LNCAP (cell line): ENCODE measurements around the gene RBMS1.
A peak's percentile ranks its signal among the peaks of the same experiment; 100 is the strongest.

Source experiments
- CTCF ChIP-seq: fragments of 450-650 bp; IDR thresholded peaks from 2 replicates; pipeline ENCODE4 v1.5.1; 2017; ENCODE audit warnings: mild to moderate bottlenecking

Gene RBMS1

DNA sequence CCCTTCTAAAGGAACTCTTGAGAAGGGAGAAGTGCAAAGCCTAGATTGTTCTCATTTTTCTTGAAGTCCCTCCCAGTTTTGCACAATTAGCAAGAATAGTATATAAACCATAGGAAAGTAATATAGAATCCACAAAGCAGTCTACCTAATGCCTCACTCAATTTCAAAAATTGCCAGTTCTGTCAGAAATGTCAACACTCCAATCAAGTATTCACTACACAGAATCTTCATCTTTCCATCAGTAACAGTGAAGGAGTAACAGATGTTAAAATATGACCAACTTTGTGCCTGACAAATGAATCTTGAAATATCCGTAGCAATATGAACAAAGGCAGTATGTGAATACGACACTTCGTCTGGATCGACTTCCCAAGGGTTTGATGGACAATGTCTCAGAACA lies 56.3 kb downstream of the RBMS1 start:
- no peak for TF ChIP-seq CTCF

GRCh38 chr2:160434254-160434948 lies 59.2 kb downstream of the RBMS1 start:
- TF ChIP-seq CTCF = no peak

- TF ChIP-seq CTCF = no peak
Measured at GRCh38 chr2:160433466-160434140, 60.0 kb downstream of the RBMS1 start.

GRCh38 chr2:160432633-160433032 lies 61.0 kb downstream of the RBMS1 start:
- TF ChIP-seq CTCF = no peak

DNA sequence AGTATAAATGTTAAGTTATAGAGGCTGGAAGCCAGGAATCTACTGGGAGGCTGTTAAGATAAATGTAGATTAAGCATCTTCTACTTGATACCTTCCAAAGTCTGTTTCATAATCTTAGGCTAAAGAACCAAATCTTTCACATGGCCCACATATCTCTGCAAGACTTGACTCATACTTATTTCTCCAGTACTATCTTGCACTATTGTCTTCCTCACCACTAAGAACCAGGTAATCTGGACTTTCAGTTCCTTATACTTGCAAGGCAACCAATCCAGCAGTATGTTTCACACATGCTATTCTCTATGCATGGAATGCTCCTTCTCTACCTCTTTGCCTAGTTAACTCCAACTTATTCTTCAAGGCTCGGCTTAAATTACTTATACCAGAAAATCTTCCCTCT lies 62.2 kb downstream of the RBMS1 start:
- TF ChIP-seq CTCF = no peak

DNA sequence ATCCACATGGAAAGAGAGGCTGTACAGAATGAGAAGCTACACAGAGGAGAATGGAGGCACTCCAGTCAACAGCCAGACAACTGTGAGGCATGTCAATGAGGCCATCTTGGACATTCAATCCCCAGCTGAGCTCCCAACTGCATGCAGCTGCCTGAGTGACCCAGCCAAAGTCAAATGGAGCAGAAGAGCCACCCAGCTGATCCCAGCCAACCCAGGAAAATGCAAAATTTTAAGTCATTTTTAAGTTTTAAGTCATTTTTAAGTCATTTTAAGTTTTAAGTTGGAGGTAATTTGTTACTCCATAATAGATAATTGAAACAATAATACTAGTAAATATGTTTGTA lies 63.6 kb downstream of the RBMS1 start:
- no peak for TF ChIP-seq CTCF

DNA sequence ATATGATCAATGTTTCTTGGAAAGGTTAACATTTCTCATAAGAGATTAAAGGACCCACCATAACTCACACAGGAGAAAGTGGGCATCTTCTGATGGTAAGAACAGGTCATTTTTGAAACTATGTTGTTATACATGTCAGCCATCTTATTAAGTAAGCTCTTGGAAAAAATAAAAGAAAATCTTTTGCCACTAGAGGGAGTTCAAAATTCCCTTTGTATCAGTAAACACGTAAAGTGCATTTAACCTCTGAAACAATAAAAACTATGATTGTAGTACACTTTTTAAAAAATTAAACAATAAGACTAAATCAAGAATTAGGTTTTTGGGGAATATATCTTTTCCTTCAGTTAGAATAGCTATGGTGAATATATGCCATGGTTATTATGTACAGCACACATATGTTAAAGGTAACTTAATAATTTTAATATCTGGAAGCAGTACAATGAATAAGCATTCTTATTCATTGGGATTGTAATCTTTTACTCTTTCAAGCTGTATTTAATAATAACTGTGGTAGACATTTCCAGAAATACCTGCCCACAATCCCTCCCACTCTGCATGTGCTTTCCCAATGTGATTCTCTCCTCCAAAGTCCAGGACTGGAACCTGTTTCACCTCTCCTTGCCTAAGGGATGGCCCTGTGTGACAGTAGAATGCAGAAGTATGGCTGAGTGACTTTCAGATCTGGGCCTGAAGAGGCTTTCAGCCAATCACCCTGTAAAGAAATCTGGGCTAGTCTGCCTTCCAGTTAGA lies 64.2 kb downstream of the RBMS1 start:
- peak; percentile 55 for TF ChIP-seq CTCF
